Esophagus muscularis mucosa (tissue), 4 donors: ENCODE results near the gene DOCK1.

Source experiments
- EP300 ChIP-seq: sonication (generic); formaldehyde crosslinking; IDR thresholded peaks from one replicate; pipeline ENCODE4 v1.6.1; 2017; ENCODE audit warnings: antibody characterized with exemption
- POLR2A ChIP-seq: fragments of 450-650 bp; IDR thresholded peaks from one replicate; pipeline ENCODE4 v1.6.1; 2017; ENCODE audit warnings: antibody characterized with exemption, moderate library complexity, mild to moderate bottlenecking, low read depth
- POLR2AphosphoS5 ChIP-seq, 2 donors: sonication (generic); formaldehyde crosslinking; IDR thresholded peaks; one replicate each; pipeline ENCODE4 v1.6.1; 2017; ENCODE audit warnings: antibody characterized with exemption in 2 of 2
- TF ChIP-seq, protein P1 (sequence below), 3 experiments: fragments of 200-600 bp in 2 of 3; fragments of 450-650 bp in 1 of 3; sonication (generic) in 2 of 3; IDR thresholded peaks; one replicate each; pipeline ENCODE4 v1.5.1; 2017 to 2019; ENCODE audit warnings: antibody characterized with exemption in 3 of 3, mild to moderate bottlenecking in 2 of 3, moderate library complexity in 1 of 3

DNA sequence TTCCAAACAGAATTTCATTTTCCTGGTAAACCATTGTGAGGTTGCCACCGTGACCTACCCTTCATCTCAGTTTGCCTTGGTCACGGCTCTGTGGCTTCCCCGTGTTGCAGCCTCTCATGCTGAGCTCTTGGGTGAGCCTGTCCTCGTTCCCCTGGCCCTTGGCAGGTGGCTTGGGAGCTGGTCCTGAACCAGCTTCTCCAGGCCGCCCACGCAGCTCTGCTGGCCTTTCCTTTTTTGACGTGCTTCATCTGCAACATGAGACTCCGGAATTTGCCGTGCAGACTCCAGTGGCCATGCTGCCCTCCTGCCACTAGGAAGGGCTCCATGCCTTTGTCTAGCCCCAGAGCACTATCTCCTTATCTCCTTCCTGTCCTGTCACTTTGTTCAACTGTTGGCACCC is 550.9 kb downstream of the DOCK1 start:
- TF ChIP-seq, protein P1, sequence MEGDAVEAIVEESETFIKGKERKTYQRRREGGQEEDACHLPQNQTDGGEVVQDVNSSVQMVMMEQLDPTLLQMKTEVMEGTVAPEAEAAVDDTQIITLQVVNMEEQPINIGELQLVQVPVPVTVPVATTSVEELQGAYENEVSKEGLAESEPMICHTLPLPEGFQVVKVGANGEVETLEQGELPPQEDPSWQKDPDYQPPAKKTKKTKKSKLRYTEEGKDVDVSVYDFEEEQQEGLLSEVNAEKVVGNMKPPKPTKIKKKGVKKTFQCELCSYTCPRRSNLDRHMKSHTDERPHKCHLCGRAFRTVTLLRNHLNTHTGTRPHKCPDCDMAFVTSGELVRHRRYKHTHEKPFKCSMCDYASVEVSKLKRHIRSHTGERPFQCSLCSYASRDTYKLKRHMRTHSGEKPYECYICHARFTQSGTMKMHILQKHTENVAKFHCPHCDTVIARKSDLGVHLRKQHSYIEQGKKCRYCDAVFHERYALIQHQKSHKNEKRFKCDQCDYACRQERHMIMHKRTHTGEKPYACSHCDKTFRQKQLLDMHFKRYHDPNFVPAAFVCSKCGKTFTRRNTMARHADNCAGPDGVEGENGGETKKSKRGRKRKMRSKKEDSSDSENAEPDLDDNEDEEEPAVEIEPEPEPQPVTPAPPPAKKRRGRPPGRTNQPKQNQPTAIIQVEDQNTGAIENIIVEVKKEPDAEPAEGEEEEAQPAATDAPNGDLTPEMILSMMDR (IDR thresholded peaks at IDR 0.05) = no peak
- TF ChIP-seq POLR2AphosphoS5 (IDR thresholded peaks at IDR 0.05) = no peak
- TF ChIP-seq POLR2A = no peak
- TF ChIP-seq EP300 = no peak
